Measurements from ENCODE around the gene SLC48A1.
"Not testable (repeated sequence)": the region's sequence is repeated elsewhere in the genome, so short reads cannot be mapped to it uniquely, and the experiment has no call there.

Gene SLC48A1

DNA sequence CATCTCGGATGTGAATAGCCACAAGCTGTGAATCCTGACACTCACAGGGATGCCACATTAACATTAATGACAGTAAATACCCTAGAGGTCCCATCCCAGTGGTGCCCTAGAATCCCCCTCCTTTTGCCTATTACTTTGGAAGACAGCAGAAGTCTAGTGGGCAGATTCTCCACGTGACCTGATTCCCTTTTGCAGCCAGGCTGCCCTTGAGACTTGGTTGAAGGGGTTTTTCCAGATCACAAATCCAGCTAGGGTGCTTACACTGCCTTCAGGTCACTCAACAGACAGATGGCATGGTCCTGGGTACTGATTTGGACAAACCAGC lies 38.0 kb downstream of the SLC48A1 start:
- DNase-seq (ENCODE audit: low read depth, low spot score) = no peak

DNA sequence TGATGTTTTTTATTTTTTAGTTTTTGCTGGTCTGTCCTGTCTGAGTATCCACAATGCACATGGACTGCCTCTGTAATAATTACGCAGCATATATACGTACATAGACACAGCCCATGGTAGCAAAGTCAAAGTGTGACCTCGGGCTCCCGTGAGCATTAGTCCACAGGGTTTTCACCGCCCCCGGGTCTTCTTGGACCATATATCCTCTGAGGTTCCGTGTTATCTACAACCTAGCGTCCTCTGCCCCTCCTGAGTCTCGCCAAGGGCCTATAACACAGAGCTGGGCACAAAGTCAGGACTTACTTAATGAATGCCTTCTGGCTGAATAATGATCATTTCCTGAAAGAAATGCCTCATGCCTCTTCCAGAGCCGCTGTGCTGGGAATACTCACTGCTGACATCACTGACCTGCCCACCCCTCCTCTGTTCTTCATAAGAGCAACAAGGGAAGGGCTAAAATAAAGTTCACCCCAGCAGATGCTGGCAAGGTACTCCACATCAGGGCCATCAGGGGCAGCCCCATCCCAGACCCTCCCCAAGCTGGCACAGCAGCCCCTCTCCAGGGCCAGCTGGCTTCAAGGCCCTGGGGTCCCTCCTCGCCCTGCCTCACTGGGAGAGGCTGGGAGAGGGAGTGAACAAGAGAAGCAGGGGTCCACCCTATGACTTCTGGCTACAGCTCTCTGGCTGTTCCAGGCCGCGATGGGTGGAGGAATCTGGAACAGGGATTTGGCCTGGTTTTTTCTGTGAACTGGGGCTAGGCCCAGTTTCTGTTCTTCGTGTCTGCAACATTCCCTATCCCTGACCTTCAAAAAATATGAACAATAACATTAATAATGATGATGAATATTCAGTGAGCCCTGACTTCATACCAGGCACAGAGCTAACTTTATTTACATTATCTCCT lies 38.8 kb downstream of the SLC48A1 start:
- no peak for DNase-seq (ENCODE audit: low read depth, low spot score)

DNA sequence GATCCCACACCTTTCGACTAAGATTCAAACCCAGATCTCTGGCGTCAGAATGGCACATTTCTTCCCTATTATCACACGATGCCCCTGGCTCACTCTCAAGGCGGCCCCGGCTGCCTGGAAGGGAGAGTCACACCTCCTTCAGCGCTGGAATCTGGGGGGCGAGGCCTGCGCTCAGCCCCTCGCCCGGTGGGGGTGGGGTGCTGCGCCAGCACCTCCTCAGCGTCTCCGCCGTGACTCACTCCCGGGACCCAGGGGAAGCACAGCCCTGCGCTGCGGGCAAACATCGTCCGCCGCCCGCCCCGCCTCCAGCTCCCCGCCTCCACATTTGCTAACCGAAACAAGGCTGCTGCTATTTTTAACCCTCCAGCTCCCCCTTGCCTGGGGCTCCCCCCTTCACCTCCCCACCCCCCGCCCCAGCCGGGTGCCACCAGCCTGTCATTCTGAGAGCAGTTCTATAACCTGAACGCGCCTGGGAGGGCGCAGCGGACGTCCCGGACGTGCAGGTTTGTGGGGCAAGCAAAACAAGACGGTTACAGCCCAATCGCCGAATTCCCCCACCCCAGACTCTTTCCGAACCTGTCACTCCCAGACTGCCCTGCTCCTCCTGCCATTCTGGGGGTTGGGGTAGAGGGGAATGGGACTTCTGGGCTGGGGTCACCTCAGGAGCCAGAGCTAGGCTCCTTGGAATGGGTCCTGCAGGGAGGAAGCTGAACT lies 39.9 kb downstream of the SLC48A1 start:
- no peak for DNase-seq (ENCODE audit: low read depth, low spot score)

DNA sequence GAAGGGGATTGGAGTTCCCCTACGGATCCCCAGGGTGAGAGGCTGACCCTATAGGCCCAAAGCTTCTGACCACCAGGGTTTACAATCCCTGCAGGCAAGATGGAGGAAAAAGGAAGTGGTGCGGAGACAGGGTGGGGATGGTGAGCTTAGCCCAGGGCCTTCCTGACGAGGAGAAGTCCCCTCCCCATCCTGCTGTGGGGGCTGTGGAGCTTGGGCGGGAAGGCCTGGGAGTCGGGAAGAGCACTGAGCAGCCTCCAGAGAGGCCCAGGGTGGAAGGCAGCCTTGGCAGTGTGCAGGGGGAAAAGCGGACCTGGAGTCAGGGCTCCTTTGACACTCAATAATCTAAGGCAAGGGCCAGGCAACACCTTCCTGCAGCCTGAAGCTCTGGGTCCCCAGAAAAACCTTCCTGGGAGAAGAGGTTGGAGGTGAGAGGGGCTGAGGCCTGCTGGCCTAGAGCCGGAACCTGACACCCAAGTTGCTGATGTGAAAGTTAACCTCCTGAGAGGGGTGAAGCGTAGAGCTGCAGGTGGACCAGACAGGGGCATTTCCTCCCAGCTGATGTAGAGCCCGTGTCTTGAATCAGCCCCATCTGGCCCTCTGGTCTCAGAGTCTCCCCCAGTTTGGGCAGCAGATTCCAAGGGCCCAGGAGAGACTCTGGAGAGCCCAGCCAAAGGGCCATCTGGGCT lies 40.6 kb downstream of the SLC48A1 start:
- DNase-seq (ENCODE audit: low read depth, low spot score) = no peak

DNA sequence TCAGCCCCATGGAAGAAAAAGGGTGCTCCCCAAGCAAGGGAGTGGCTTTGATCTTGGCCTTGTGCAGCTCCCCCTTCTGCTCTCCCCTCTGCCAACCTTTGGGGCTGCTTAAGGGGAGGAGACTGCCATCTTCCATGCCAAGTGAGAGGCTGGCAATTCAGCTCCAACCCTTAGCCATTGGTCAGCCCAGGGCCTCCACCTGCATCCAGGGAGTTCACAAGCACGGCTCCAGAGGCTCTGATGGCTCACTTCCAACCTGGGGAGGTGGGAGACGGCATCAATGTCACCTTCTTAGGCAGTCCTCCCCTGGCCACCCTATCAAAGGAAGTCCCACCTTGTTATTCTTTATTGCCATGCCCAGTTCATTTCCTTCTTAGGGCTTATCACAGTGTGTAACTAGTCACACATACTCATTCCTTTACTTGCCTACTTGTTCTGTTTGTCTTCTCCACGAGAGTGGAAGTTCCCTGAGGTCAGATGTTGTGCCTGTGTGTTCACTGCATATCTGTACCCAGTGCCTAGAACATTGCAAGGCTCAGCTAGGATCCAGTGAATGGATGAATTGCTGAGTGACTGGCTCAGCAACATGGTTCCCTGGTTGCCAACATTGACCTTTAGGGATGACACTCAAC lies 41.6 kb downstream of the SLC48A1 start:
- DNase-seq (ENCODE audit: low read depth, low spot score) = no peak

DNA sequence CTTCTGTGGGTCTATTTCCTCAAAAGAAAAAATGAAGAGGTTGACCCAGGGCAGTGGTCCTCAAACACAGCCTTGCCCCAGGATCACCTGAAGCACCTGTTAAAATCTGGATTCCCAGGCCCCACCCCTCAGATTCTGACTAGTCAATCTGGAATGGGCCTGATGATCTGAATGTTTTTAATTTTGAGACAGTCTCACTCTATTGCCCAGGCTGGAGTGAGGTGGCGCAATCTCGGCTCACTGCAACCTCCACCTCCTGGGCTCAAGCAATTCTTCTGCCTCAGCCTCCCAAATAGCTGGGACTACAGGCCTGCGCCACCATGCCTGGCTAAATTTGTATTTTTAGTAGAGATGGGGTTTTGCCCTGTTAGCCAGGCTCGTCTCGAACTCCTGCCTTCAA lies 42.4 kb downstream of the SLC48A1 start:
- DNase-seq (ENCODE audit: low read depth, low spot score) = not testable (repeated sequence)

GRCh38 chr12:47816403-47817271 lies 43.6 kb downstream of the SLC48A1 start:
- DNase-seq (ENCODE audit: low read depth, low spot score) = no peak

- DNase-seq (ENCODE audit: low read depth, low spot score) = no peak
Observed at GRCh38 chr12:47817272-47818006, 44.4 kb downstream of the SLC48A1 start.

DNA sequence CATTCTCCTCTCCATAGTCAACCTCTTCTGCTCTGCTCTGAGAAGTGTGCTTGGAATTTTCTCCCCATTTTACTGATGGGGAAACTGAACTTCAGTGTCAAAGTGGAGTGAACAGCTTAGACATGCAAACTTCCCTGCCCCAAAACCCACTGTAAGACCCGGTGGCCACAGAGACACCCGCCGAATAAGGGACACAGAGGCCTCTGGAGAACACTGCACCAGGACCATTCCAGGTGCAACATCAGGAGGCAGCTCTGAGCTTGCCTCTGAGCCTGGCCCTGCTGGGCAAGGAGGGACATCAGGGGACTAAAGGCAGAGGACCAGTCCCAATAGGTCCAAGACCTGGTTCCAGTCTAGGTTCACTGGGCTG lies 45.0 kb downstream of the SLC48A1 start:
- no peak for DNase-seq (ENCODE audit: low read depth, low spot score)

DNA sequence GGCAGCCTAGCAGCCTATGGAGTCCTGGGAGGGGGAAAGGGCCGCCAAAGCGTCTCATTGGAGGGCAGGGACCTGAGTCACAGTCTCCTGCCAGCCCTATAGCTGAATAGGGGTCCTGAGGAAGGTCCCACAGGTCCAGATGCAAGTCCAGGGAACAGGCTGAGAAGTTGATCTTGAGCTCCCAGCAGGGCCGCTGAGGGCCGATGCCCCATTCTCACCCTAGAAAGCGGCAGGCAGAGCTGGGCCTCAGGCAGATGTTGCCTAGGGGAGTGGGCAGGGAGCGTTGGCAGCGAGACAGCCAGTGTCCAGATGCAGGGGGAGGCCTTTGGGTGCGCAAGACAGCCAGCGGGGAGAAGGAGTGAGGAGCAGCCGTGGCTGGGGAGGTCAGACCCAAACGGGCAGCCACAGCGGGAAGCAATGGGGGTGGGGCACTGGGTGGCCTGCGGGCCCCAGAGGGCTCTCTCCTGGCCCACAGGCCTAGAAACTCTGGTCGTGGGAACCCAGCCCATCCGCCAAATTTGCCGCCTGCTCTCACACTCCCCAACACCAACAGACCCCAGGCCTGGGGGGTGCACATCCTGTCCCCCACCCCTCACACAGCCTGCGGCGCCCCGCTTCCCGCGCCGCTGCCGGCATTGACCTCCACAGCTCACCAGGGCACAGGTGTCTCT lies 45.6 kb downstream of the SLC48A1 start:
- DNase-seq (ENCODE audit: low read depth, low spot score) = no peak

DNA sequence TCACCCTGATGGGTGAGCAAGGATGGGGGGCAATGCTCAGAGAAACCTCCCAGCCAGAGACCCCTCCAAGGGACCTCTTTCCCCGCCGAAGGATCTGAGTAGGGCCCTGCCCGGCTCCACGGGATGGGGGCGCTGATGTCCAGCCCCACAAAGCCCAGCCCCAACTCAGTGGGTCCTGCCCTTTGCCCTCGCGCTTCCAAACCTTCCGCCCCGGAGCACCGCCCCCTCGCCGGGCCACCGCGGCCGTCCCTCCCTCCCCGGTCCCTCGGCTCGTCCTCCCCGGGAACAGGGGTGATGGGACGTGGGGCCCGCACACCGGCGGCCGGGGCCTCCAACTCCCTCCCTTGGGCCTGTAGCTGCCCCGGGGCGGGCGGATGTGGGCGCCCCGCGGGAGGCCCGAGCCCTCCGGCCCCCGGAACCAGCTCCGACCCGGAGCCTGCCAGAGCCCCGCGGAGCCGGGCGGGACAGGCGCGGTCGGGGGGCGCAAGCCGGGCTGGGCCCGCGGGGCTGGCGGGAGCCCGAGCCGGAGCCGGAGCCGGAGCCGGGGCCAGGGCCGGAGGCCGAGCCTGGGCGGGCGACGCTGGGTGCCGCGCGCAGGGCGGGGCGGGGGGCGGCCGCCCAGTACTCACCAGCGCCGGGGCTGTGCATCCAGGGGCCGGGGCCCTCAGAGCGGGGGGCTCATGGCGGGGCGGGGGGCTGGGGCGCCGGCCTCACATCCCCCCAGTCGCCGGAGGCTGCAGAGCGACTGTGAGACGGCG lies 46.3 kb downstream of the SLC48A1 start:
- no peak for DNase-seq (ENCODE audit: low read depth, low spot score)

- no peak for DNase-seq (ENCODE audit: low read depth, low spot score)
Observed at GRCh38 chr12:47819896-47820630, 47.0 kb downstream of the SLC48A1 start, which contains the start of gene HDAC7. TSS of gene HDAC7 (minus strand) at chr12:47819903. CDS start at chr12:47819785, 118 bp downstream.

DNA sequence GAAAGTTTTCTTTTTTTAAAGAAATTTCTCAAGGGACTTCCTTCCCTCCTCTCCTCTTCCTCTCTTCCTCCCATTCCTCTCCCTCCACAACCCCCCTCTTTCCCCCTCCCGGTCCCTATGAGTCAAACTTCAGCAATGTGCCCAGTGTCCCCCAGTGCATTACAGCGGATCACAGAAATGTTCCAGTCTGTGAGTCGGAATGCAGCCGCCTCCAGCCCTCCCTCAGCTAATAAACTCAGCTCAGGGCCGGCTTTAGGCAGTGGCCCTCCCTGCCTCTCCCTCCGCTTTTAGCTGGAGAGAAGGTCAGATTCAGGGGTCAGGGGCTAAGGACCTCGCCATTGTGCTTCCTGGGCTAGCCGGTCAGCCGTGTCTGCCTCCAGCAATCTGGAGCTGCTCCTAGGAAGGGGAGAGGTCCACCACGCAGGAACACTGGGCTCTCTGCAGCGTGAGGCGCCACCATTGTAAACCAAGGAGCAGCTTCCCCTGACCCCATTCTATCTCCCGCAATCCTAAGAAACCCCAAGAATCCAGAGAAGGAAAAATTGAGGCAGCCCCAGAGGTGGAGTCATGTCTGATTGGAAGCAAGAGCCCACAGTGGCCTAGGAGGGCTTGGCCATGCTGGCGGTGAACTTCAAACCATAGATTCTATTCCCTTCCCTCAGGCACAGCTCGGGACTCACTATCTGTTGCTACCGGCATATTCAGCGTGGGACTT lies 47.8 kb downstream of the SLC48A1 start:
- no peak for DNase-seq (ENCODE audit: low read depth, low spot score)

DNA sequence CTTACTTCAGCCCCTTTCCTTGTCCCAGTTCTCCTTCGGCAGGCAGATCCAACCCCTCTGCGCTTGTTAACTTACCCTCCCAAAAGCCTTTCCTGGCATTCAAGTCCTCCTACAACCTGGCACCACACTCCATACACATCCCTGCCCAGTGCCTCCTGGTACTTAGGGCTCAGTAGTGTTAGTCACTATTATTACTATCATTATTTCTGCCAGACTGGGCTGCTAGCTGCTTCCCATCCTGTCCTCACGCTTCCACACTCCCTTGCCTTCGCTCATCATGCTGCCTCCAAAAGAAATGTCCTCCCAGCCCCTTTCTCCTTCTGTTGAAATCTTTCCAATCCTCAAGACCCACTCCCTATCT lies 48.3 kb downstream of the SLC48A1 start:
- no peak for DNase-seq (ENCODE audit: low read depth, low spot score)

GRCh38 chr12:47822401-47822800 lies 49.4 kb downstream of the SLC48A1 start:
- no peak for DNase-seq (ENCODE audit: low read depth, low spot score)

GRCh38 chr12:47822863-47823262 lies 49.8 kb downstream of the SLC48A1 start:
- DNase-seq (ENCODE audit: low read depth, low spot score) = no peak

DNA sequence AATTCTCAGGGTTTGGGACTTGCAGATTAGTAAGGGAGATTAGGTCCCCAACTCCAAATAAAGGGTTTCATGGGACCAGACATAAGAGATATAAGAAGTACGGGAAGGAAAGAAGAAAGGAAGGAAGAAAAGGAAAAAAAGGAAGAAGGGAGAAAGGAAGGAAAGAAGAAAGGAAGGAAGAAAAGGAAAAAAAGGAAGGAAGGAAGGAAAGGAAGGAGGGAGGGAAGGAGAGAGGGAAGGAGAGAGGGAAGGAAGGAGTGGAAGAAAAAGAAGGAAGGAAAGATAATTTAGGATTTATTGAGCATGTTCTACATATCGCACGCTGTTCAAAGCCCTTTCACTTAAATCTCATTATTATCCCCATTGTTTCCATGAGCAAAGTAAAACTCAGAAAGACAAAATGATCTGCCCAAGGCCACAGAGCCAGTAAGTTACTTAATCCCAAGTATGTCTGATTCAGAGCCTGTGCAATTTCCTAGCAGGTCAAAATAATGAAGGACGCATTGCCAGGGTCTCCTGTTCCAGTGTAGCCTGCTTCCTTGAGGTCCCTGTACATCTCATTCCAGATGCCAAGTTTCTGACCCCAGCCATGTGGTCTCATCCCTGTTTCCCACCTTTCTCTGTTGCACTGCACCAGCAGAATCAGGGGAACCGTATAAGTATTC lies 50.5 kb downstream of the SLC48A1 start:
- no peak for DNase-seq (ENCODE audit: low read depth, low spot score)

Measured in iPS DF 19.7 (cell line).